ENCODE data around the gene UGT3A2. TPM values are rescaled to one million over a fixed set of nuclear protein-coding genes. Genes with fewer than 3 reads are reported as not detected.

UGT3A2 gene
- total RNA-seq, 1 experiment from 2014 or later = 529 TPM

DNA sequence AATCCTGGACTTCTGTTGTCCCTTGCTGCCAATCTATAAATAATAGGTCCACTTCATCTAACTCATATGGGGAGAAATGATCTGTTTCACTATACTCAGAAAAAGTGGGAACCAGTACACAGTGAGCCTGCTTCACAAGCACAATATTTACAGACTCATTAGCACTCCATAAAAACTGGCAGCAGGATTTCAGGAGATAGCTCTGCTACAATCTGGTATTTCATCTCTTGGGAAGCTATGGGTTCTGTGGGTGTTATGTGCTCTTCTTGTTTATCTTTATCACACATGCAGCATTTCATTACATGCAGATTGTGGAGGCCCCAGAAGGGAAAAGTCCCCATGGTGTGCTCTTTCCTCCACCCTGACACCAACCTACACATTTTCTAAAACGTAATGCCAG is 33.2 kb downstream of the UGT3A2 start:
- ChIA-PET CTCF (no interaction called here), POLR2A (ENCODE audit: low non-redundant PET) (no interaction called here)
- no peak for TF ChIP-seq EZH2 (IDR thresholded peaks at IDR 0.05; ENCODE audit: borderline replicate concordance, low read depth, low read length, poor library complexity, severe bottlenecking)
- TF ChIP-seq, protein P1, sequence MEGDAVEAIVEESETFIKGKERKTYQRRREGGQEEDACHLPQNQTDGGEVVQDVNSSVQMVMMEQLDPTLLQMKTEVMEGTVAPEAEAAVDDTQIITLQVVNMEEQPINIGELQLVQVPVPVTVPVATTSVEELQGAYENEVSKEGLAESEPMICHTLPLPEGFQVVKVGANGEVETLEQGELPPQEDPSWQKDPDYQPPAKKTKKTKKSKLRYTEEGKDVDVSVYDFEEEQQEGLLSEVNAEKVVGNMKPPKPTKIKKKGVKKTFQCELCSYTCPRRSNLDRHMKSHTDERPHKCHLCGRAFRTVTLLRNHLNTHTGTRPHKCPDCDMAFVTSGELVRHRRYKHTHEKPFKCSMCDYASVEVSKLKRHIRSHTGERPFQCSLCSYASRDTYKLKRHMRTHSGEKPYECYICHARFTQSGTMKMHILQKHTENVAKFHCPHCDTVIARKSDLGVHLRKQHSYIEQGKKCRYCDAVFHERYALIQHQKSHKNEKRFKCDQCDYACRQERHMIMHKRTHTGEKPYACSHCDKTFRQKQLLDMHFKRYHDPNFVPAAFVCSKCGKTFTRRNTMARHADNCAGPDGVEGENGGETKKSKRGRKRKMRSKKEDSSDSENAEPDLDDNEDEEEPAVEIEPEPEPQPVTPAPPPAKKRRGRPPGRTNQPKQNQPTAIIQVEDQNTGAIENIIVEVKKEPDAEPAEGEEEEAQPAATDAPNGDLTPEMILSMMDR (conservative IDR thresholded peaks at IDR 0.05; ENCODE audit: low read depth, low read length) = no peak
- no peak for DNase-seq (ENCODE audit: low spot score)
- Histone ChIP-seq H3K27ac (ENCODE audit: low read depth, low read length, poor library complexity, severe bottlenecking) (peak overlapping the region; percentile 31), H3K9me3 (ENCODE audit: low read depth, low read length, poor library complexity, severe bottlenecking) (no peaks in the 10 kb centered on the region), H3K4me1 (ENCODE audit: insufficient read depth, low read length, poor library complexity, severe bottlenecking) (no peaks in the 10 kb centered on the region), H3K4me3 (ENCODE audit: low read depth, low read length, poor library complexity, severe bottlenecking) (no peak overlapping the region), H3K27me3 (replicated peaks; ENCODE audit: insufficient read depth, low read depth, low read length, poor library complexity) (no peaks in the 10 kb centered on the region), H3K36me3 (ENCODE audit: insufficient read depth, low read length, poor library complexity, severe bottlenecking) (peaks cover 64% of the 10 kb centered on the region)
- intact Hi-C loops (cut with micrococcal nuclease; ENCODE audit: unreplicated experiment) = no loop called here
- no TSS peak for BruUV-seq (replicated peaks)

DNA sequence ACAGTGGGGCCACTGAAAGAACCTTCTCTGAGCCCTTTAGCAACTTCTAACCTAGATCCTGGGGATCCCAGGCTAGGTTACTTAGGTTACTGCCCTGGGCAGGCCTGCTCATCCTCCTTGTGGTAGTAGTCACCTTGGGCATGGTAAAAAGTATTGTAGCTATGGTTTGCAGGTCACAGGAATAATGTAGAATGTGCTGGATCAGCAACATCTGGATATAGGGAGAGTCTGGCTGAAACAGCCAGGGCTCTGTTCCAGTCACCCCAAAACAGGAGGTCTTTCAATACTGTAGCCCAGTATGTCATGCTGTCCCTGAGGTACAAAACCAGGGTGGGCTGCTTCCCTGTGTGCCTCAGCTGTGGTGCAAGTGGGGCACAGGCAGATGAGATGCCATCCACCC is 33.6 kb downstream of the UGT3A2 start:
- no peak for DNase-seq (ENCODE audit: low spot score)
- Histone ChIP-seq H3K9me3 (ENCODE audit: low read depth, low read length, poor library complexity, severe bottlenecking) (no peaks in the 10 kb centered on the region), H3K4me3 (ENCODE audit: low read depth, low read length, poor library complexity, severe bottlenecking) (no peak overlapping the region), H3K27ac (ENCODE audit: low read depth, low read length, poor library complexity, severe bottlenecking) (no peak overlapping the region), H3K36me3 (ENCODE audit: insufficient read depth, low read length, poor library complexity, severe bottlenecking) (peaks cover 60% of the 10 kb centered on the region), H3K4me1 (ENCODE audit: insufficient read depth, low read length, poor library complexity, severe bottlenecking) (no peaks in the 10 kb centered on the region), H3K27me3 (replicated peaks; ENCODE audit: insufficient read depth, low read depth, low read length, poor library complexity) (no peaks in the 10 kb centered on the region)
- POLR2A ChIA-PET (ENCODE audit: low non-redundant PET) = no interaction called here
- intact Hi-C loops (cut with micrococcal nuclease; ENCODE audit: unreplicated experiment) = no loop called here
- CTCF ChIA-PET = no interaction called here
- TF ChIP-seq, protein P1 (conservative IDR thresholded peaks at IDR 0.05; ENCODE audit: low read depth, low read length) = no peak
- TF ChIP-seq EZH2 (IDR thresholded peaks at IDR 0.05; ENCODE audit: borderline replicate concordance, low read depth, low read length, poor library complexity, severe bottlenecking) = no peak
- BruUV-seq (replicated peaks) = no TSS peak

- Histone ChIP-seq H3K27me3 (replicated peaks; ENCODE audit: insufficient read depth, low read depth, low read length, poor library complexity) (no peaks in the 10 kb centered on the region), H3K27ac (ENCODE audit: low read depth, low read length, poor library complexity, severe bottlenecking) (no peak overlapping the region), H3K36me3 (ENCODE audit: insufficient read depth, low read length, poor library complexity, severe bottlenecking) (peaks cover 42% of the 10 kb centered on the region), H3K9me3 (ENCODE audit: low read depth, low read length, poor library complexity, severe bottlenecking) (no peaks in the 10 kb centered on the region), H3K4me3 (ENCODE audit: low read depth, low read length, poor library complexity, severe bottlenecking) (no peak overlapping the region), H3K4me1 (ENCODE audit: insufficient read depth, low read length, poor library complexity, severe bottlenecking) (no peaks in the 10 kb centered on the region)
- ChIA-PET CTCF (no interaction called here), POLR2A (ENCODE audit: low non-redundant PET) (no interaction called here)
- DNase-seq (ENCODE audit: low spot score) = no peak
- no TSS peak for BruUV-seq (replicated peaks)
- intact Hi-C loops (cut with micrococcal nuclease; ENCODE audit: unreplicated experiment) = no loop called here
- TF ChIP-seq, protein P1 (conservative IDR thresholded peaks at IDR 0.05; ENCODE audit: low read depth, low read length) = no peak
- TF ChIP-seq EZH2 (IDR thresholded peaks at IDR 0.05; ENCODE audit: borderline replicate concordance, low read depth, low read length, poor library complexity, severe bottlenecking) = no peak
Observed at GRCh38 chr5:36031223-36031622, 35.5 kb downstream of the UGT3A2 start.

Measured in A673 (cell line).